NCI-H2196 (cell line): ENCODE measurements around the gene TRIM74.
"Not testable (repeated sequence)": the region's sequence is repeated elsewhere in the genome, so short reads cannot be mapped to it uniquely, and the experiment has no call there.

ENCODE experiments used
- DNase-seq: peaks from one replicate; lab custom pipeline; 2025; ENCODE audit not compliant: unreplicated experiment; lab: John Stamatoyannopoulos, UW

TRIM74 gene

GRCh38 chr7:72960029-72960428 lies 9.2 kb downstream of the TRIM74 start:
- DNase-seq = not testable (repeated sequence)

GRCh38 chr7:72954563-72955198 lies 14.6 kb downstream of the TRIM74 start:
- DNase-seq = not testable (repeated sequence)

- DNase-seq = not testable (repeated sequence)
Measured at GRCh38 chr7:72953901-72954562, 15.2 kb downstream of the TRIM74 start.

- DNase-seq = not testable (repeated sequence)
Measured at GRCh38 chr7:72950432-72950831, 18.8 kb downstream of the TRIM74 start.

GRCh38 chr7:72949686-72950085 lies 19.6 kb downstream of the TRIM74 start:
- DNase-seq = not testable (repeated sequence)

- not testable (repeated sequence) for DNase-seq
Measured at GRCh38 chr7:72949276-72949675, 20.0 kb downstream of the TRIM74 start.

- DNase-seq = not testable (repeated sequence)
Measured at GRCh38 chr7:72948714-72949113, 20.6 kb downstream of the TRIM74 start.

- DNase-seq = not testable (repeated sequence)
Measured at GRCh38 chr7:72946130-72946745, 23.0 kb downstream of the TRIM74 start.

GRCh38 chr7:72945597-72945996 lies 23.7 kb downstream of the TRIM74 start:
- not testable (repeated sequence) for DNase-seq

- DNase-seq = not testable (repeated sequence)
Measured at GRCh38 chr7:72944937-72945336, 24.3 kb downstream of the TRIM74 start.

- not testable (repeated sequence) for DNase-seq
Measured at GRCh38 chr7:72942956-72943355, 26.3 kb downstream of the TRIM74 start.

- DNase-seq = not testable (repeated sequence)
Measured at GRCh38 chr7:72942022-72942705, 27.1 kb downstream of the TRIM74 start.

GRCh38 chr7:72928216-72928615 lies 41.0 kb downstream of the TRIM74 start:
- not testable (repeated sequence) for DNase-seq

GRCh38 chr7:72927791-72928190 lies 41.5 kb downstream of the TRIM74 start:
- not testable (repeated sequence) for DNase-seq

- no peak for DNase-seq
Measured at GRCh38 chr7:72925546-72926120, 43.6 kb downstream of the TRIM74 start.

GRCh38 chr7:72924733-72925545 lies 44.3 kb downstream of the TRIM74 start, which contains the start of gene POM121:
TSS of gene POM121 (plus strand) at chr7:72925095. CDS start at chr7:72925122, 27 bp downstream.
- DNase-seq = peak; percentile 91

GRCh38 chr7:72924386-72924732 lies 44.9 kb downstream of the TRIM74 start:
- no peak for DNase-seq

- no peak for DNase-seq
Measured at GRCh38 chr7:72919256-72919775, 50.0 kb downstream of the TRIM74 start.

- DNase-seq = peak; percentile 48
Measured at GRCh38 chr7:72914756-72915525, 54.3 kb downstream of the TRIM74 start.
